ENCODE results near the gene CYP2C18.
"Not testable (repeated sequence)": the region's sequence is repeated elsewhere in the genome, so short reads cannot be mapped to it uniquely, and the experiment has no call there.

Gene CYP2C18

DNA sequence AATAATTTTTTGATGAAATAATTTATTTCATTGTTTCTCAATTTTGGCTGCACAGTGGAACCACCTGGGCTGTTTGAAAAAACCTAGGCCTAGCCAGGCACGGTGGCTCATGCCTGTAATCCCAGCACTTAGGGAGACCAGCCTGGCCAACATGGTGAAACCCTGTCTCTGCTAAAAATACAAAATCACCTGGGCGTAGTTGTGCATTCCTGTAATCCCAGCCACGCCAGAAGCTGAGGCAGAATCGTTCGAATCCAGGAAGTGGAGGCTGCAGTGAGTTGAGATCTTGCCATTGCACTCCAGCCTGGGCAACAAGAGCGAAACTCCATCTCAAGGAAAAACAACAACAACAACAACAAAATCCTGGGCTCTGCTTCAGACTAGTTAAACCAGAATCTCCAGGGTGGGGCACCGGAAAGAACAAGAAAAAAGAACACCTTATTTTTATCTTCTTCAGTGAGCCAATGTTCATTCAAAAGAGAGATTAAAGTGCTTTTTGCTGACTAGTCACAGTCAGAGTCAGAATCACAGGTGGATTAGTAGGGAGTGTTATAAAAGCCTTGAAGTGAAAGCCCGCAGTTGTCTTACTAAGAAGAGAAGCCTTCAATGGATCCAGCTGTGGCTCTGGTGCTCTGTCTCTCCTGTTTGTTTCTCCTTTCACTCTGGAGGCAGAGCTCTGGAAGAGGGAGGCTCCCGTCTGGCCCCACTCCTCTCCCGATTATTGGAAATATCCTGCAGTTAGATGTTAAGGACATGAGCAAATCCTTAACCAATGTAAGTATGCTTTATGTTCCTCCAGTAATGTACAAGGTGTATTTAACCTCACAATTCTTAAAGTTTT is at the start of gene CYP2C18:
Gene CYP2C18 (plus strand): TSS at position 516 of the 841 bp plus-strand sequence. CDS start 91 bp downstream, at position 607.
- FAIRE-seq, result no peak

DNA sequence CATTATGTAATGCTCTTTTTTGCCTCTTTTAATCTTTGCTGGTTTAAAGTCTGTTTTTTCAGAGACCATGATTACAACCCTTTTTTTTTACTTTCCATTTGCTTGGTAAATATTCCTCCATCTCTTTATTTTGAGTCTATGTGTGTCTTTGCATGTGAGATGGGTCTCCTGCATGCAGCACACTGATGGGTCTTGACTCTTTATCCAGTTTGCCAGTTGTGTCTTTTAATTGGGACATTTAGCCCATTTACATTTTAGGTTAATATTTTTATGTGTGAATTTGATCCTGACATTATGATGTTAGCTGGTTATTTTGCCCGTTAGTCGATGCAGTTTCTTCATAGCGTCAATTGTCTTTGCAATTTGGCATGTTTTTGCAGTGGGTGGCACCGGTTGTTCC is 45.4 kb upstream of the CYP2C18 start:
- not testable (repeated sequence) for FAIRE-seq

DNA sequence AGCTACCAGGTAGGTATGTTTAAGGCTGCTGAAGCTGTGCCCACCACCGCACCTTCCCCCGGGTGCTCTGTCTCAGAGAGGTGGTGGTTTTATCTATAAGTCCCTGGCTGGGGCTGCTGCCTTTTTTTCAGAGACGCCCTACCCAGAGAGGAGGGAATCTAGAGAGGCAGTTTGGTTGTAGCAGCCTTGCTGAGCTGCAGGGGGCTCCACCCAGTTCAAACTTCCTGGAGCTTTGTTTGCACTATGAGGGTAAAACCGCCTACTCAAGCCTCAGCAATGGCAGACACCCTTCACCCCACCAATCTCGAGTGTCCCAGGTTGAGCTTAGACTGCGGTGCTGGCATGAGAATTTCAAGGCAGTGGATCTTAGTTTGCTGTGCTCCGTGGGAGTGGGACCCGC is 43.6 kb upstream of the CYP2C18 start:
- no peak for FAIRE-seq

DNA sequence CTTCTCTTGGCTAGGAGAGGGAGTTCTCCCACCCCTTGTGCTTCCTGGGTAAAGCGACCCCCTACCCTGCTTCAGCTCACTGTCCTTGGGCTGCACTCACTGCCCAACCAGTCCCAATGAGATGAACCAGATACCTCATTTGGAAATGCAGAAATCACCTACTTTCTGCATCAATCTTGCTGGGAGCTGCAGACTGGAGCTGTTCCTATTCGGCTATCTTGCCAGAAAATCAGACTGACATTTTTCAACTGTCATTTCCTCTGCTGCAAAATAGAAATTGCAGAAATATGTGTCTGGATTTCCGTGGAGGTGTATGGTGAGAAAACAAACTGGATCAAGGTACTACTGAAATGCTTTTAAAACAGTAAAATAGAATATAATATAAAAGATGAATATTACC is 43.0 kb upstream of the CYP2C18 start:
- no peak for FAIRE-seq

GRCh38 chr10:94641480-94641879 is 42.0 kb upstream of the CYP2C18 start:
- FAIRE-seq, result no peak

DNA sequence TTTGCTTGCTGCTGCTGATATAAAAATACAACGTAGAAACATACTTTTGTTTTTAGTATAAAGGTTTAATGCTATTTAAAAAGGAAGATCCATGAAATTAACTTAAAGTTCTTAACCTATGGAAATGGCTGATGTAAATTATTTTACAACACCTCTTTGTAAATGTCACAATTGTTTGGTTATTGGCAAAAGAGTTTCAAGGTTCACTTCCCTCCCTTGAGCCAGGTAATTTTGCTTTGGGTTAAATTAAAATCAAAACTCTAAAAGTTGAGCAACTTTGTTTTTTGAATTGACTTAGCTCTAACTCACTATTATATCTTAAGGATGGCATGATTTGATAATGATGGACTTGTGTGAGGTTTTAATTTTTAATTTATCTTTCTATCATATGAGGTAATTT is 39.2 kb upstream of the CYP2C18 start:
- no peak for FAIRE-seq

DNA sequence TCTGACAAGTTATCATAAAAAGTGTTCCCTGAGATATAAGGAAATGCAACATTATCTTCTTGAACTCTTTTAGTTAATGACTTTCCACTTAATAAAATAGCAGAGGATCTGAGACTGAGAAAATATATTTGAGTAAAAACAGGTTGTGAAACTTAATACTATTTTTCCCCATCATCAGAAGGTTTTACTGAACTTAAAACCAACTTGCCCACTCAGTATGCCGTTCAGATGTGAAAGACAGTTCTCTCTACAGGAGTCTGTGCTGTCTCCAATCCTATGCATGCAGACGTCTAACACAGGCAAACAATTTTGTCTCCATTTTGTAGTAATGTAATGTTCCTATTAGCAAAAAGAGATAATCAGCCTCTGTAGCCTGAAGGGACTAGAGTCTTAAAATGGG is 38.2 kb upstream of the CYP2C18 start:
- FAIRE-seq, result no peak

DNA sequence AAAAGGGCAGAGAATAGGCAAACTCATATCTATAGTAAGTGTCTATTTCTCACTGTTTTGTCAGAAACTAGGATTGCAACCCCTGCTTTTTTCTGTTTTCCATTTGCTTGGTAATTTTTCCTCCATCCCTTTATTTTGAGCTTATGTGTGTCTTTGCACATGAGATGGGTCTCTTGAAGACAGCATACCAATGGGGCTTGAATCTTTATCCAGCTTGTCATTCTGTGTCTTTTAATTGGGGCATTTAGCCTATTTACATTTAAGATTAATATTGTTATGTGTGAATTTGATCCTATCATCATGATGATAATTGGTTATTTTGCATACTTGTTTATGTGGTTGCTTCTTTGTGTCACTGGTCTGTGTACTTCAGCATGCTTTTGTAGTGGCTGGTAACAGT is 28.3 kb upstream of the CYP2C18 start:
- FAIRE-seq, result not testable (repeated sequence)

GRCh38 chr10:94663061-94663460 is 20.5 kb upstream of the CYP2C18 start:
- FAIRE-seq, result not testable (repeated sequence)

DNA sequence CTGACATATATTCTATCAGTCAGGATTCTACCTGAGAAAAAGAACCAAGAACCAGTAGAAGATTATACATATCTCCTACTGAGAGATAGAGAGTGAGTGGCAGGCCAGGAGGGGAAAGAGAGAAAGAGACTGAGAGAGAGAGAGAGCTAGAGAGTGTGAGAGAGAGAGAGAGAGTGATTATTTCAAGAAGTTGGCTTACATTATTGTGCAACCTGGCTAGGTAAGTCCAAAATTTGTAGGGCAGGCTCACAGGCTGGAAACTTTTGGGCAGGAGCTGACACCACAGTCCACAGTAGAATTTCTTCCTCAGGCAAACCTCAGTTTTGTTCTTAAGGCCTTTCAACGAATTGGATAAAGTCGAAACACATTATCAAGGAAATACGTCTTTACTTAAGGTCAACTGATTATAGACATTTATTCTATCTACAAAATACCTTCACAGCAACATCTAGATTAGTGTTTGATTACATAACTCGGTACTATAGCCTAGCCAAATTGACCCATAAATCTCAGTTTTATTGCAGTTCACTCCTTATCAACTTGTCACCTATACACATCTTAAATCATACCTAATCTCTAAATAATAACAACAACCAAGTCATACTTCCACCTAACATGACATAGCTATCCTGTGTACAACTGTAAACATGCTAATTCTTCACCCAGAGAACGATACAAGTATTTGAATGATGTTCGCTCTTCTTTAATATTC is 17.0 kb upstream of the CYP2C18 start:
- FAIRE-seq, result no peak

- no peak for FAIRE-seq
Observed at GRCh38 chr10:94673614-94674321, 9.8 kb upstream of the CYP2C18 start.

GRCh38 chr10:94676496-94676895 is 7.0 kb upstream of the CYP2C18 start:
- no peak for FAIRE-seq

- FAIRE-seq, result no peak
Observed at GRCh38 chr10:94677691-94678090, 5.8 kb upstream of the CYP2C18 start.

GRCh38 chr10:94678475-94678874 is 5.1 kb upstream of the CYP2C18 start:
- no peak for FAIRE-seq

GRCh38 chr10:94680544-94680943 is 3.0 kb upstream of the CYP2C18 start:
- FAIRE-seq, result no peak

DNA sequence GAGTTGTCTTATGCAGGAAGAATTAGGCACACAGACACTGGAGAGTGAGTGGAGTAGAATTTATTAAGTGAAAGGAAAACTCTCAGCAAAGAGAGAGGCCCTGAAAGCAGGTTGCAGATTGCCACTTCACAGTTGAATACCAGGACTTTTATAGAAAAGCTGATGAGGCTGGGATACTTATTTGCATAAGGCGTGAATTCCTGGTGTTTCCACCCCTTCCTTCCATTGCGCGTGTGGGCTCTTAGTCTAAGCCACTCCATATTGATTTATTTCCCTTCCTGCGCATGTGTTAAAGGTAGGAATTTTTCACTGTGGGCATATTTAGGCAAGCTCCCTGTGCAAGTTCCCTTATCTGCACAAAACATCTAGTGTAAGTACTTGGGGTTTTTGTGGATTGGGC is 893 bp upstream of the CYP2C18 start:
- FAIRE-seq, result not testable (repeated sequence)

- no peak for FAIRE-seq
Observed at GRCh38 chr10:94687625-94688248, 4.2 kb downstream of the CYP2C18 start.

- no peak for FAIRE-seq
Observed at GRCh38 chr10:94706089-94706488, 22.6 kb downstream of the CYP2C18 start.

GRCh38 chr10:94710578-94710977 is 27.0 kb downstream of the CYP2C18 start:
- FAIRE-seq, result no peak

DNA sequence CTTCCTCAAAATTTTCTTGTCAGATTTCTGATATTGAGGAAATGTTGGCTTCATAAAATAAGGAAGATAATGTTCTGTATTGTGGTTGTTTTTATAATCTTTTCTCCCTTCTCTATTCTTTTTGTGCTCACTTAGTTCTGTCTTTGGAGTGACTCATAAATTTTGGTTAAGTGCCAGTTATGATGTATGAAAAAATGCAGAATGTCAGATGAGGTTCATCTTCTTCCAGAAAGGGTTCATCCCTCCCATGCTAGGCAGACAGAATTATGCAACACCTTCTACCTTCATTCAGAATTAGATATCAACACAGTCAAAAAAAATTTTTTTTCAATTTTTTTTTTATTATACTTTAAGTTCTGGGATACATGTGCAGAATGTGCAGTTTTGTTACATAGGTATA is 42.3 kb downstream of the CYP2C18 start:
- FAIRE-seq, result no peak

GRCh38 chr10:94735197-94735596 is 51.7 kb downstream of the CYP2C18 start:
- no peak for FAIRE-seq

DNA sequence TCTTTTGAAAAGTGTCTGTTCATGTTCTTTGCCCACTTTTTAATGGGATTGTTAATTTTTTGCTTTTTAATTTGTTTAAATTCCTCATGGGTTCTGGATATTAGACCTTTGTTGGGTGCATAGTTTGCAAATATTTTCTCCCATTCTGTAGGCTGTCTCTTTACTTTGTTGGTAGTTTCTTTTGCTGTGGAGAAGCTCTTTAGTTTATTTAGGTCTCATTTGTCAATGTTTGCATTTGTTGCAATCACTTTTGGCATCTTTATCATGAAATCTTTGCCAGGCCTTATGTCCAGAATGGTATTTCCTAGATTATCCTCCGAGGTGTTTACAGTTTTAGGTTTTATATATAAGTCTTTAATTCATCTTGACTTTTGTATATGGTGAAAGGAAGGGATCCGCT is 55.1 kb downstream of the CYP2C18 start:
- FAIRE-seq, result no peak

DNA sequence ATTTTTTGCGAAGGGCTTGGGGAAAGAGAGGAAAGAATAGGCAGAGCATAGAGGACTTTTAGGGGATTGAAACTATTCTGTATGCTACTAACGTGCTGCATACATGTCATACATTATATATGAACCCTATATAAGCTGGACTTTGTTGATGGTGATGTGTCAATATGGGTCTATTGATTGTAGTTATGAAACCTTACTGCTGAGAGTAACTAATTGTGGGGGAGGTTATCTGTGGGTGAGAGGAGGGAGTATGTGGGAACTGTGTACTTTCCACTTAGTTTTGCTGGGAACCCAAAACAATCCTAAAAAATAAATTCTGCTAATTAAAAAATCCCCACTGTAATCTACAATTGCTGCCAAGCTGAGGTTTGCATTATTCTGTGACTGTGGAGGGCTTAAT is 63.6 kb downstream of the CYP2C18 start:
- FAIRE-seq, result no peak

Measured in A204.1 (cell line).